ENCODE measurements around the gene ABTB1. TPM values are rescaled to one million over a fixed set of nuclear protein-coding genes. Genes with fewer than 3 reads are reported as not detected.
A peak's percentile ranks its signal among the peaks of the same experiment; 100 is the strongest.

The ABTB1 gene
- total RNA-seq = 100 to 1,000 TPM; 107 to 187 (median 166) TPM
- total RNA-seq (2013) = 41.3 TPM
- 7.8 to 192 (median 70.7) reads per million in 29 experiments for total RNA-seq

GRCh38 chr3:127672429-127673190 is at the start of gene ABTB1:
Gene ABTB1 (plus strand): TSS chr3:127672952. CDS start chr3:127673026, 74 bp downstream.
- H3K4me3 Mint-ChIP-seq = peak within 1 kb of the TSS; percentile 87 to 92 (median 91)
- H3K27ac Mint-ChIP-seq = peak within 1 kb of the TSS; percentile 92 to 95

GRCh38 chr3:127624063-127624462 is 48.7 kb upstream of the ABTB1 start:
- H3K9me3 ChIP-seq = no peaks in the 10 kb centered on the region
- POLR2A ChIA-PET = interaction anchor here in 1 of 2 donors (0.6 kb wide), 1 partner anchor 432 kb away, joined by 3 read pairs; no protein-coding TSS in a partner anchor
- peaks cover 6 to 20% (median 19%) of the 10 kb centered on the region in 3 donors for H3K4me1 Mint-ChIP-seq
- H3K4me1 ChIP-seq (ENCODE audit: control insufficient read depth in 1 of 2, extremely low read depth in 1 of 2, insufficient read depth in 2 of 2, low read length in 2 of 2) = peaks cover 0 to 13% of the 10 kb centered on the region in 2 experiments
- WGBS (ENCODE audit: insufficient coverage) = 100% methylated on average over 1 of the region's 5 CpGs
- H3K27ac ChIP-seq (ENCODE audit: low read length) = no peak overlapping the region
- ATAC-seq (replicated peaks in 1 of 4) = no peak
- no peak overlapping the region for H3K4me3 ChIP-seq (ENCODE audit: control insufficient read depth in 1 of 2, extremely low read depth in 1 of 2, low read length in 1 of 2)
- H3K9me3 Mint-ChIP-seq = no peaks in the 10 kb centered on the region
- DNase-seq = no peak
- H3K36me3 ChIP-seq (ENCODE audit: control insufficient read depth in 2 of 2, extremely low read depth in 1 of 2, insufficient read depth in 1 of 2, low read length in 1 of 2) = peaks cover 11 to 13% of the 10 kb centered on the region in 2 donors
- CTCF ChIA-PET = no interaction called here
- H3K27me3 ChIP-seq (replicated peaks in 1 of 2; ENCODE audit: control insufficient read depth in 2 of 2, extremely low read depth in 1 of 2, insufficient read depth in 2 of 2, low read length in 1 of 2) = peaks cover 0 to 2% of the 10 kb centered on the region in 2 experiments
- no peak overlapping the region for H3K27ac Mint-ChIP-seq
- H3K36me3 Mint-ChIP-seq = peaks cover 23% of the 10 kb centered on the region
- peaks cover 0 to 5% of the 10 kb centered on the region in 2 donors for H3K27me3 Mint-ChIP-seq
- H3K4me3 Mint-ChIP-seq = no peak overlapping the region

More at GRCh38 chr3:127672429-127673190, at the start of gene ABTB1:
- ChIA-PET POLR2A (no interaction called here), CTCF (interaction anchor here in 1 of 2 donors (0.6 kb wide), 1 partner anchor 126 kb away, joined by 3 read pairs; no protein-coding TSS in a partner anchor)
- peaks cover 9% of the 10 kb centered on the region for H3K36me3 Mint-ChIP-seq
- peaks cover 36 to 45% (median 38%) of the 10 kb centered on the region in 3 donors for H3K4me1 Mint-ChIP-seq
- H3K36me3 ChIP-seq (ENCODE audit: control insufficient read depth in 2 of 2, extremely low read depth in 1 of 2, insufficient read depth in 1 of 2, low read length in 1 of 2) = peaks cover 13 to 19% of the 10 kb centered on the region in 2 donors
- DNase-seq (peak; percentile 72 to 91 (median 85)), ATAC-seq (replicated peaks in 1 of 4) (peak; percentile 86 to 87 (median 87))
- H3K4me3 ChIP-seq (ENCODE audit: control insufficient read depth in 1 of 2, extremely low read depth in 1 of 2, low read length in 1 of 2) = peak within 1 kb of the TSS; percentile 52 to 72
- no peaks in the 10 kb centered on the region for H3K27me3 Mint-ChIP-seq
- peaks cover 5 to 40% of the 10 kb centered on the region in 2 experiments for H3K4me1 ChIP-seq (ENCODE audit: control insufficient read depth in 1 of 2, extremely low read depth in 1 of 2, insufficient read depth in 2 of 2, low read length in 2 of 2)
- peak within 1 kb of the TSS; percentile 80 for H3K27ac ChIP-seq (ENCODE audit: low read length)
- no peaks in the 10 kb centered on the region for H3K27me3 ChIP-seq (replicated peaks in 1 of 2; ENCODE audit: control insufficient read depth in 2 of 2, extremely low read depth in 1 of 2, insufficient read depth in 2 of 2, low read length in 1 of 2)
- under 1% methylated on average over 102 of the region's 102 CpGs for WGBS (ENCODE audit: insufficient coverage)
- no peaks in the 10 kb centered on the region for H3K9me3 Mint-ChIP-seq
- H3K9me3 ChIP-seq = no peaks in the 10 kb centered on the region

GRCh38 chr3:127625821-127626220 is 46.9 kb upstream of the ABTB1 start:
- ATAC-seq (replicated peaks in 1 of 4) (no peak), DNase-seq (no peak)
- CTCF ChIA-PET = interaction anchor here (0.5 to 0.6 kb wide), 3 partner anchors 17 to 29 kb away, joined by 3 read pairs; no protein-coding TSS in a partner anchor
- Histone ChIP-seq H3K4me3 (ENCODE audit: control insufficient read depth in 1 of 2, extremely low read depth in 1 of 2, low read length in 1 of 2) (no peak overlapping the region), H3K27ac (ENCODE audit: low read length) (no peak overlapping the region), H3K36me3 (ENCODE audit: control insufficient read depth in 2 of 2, extremely low read depth in 1 of 2, insufficient read depth in 1 of 2, low read length in 1 of 2) (peaks cover 9 to 10% of the 10 kb centered on the region in 2 donors), H3K9me3 (no peaks in the 10 kb centered on the region), H3K27me3 (replicated peaks in 1 of 2; ENCODE audit: control insufficient read depth in 2 of 2, extremely low read depth in 1 of 2, insufficient read depth in 2 of 2, low read length in 1 of 2) (peaks cover 5 to 16% of the 10 kb centered on the region in 2 experiments), H3K4me1 (ENCODE audit: control insufficient read depth in 1 of 2, extremely low read depth in 1 of 2, insufficient read depth in 2 of 2, low read length in 2 of 2) (peaks cover 11 to 27% of the 10 kb centered on the region in 2 experiments)
- Mint-ChIP-seq H3K4me3 (no peak overlapping the region), H3K4me1 (peaks cover 20 to 33% (median 32%) of the 10 kb centered on the region in 3 donors), H3K9me3 (no peaks in the 10 kb centered on the region), H3K27ac (peak overlapping the region in 1 of 2 donors; percentile 10), H3K27me3 (peaks cover 7 to 16% of the 10 kb centered on the region in 2 donors), H3K36me3 (peaks cover 17% of the 10 kb centered on the region)
- POLR2A ChIA-PET = no interaction called here
- no CpG with 5 or more reads among the region's 2 CpGs for WGBS (ENCODE audit: insufficient coverage)

- H3K9me3 Mint-ChIP-seq = no peaks in the 10 kb centered on the region
- H3K4me1 Mint-ChIP-seq = peaks cover 24 to 38% (median 38%) of the 10 kb centered on the region in 3 donors
- Histone ChIP-seq H3K4me3 (ENCODE audit: control insufficient read depth in 1 of 2, extremely low read depth in 1 of 2, low read length in 1 of 2) (peak overlapping the region in 1 of 2 donors; percentile 32), H3K4me1 (ENCODE audit: control insufficient read depth in 1 of 2, extremely low read depth in 1 of 2, insufficient read depth in 2 of 2, low read length in 2 of 2) (peaks cover 11 to 28% of the 10 kb centered on the region in 2 experiments), H3K27ac (ENCODE audit: low read length) (no peak overlapping the region), H3K36me3 (ENCODE audit: control insufficient read depth in 2 of 2, extremely low read depth in 1 of 2, insufficient read depth in 1 of 2, low read length in 1 of 2) (no peaks in the 10 kb centered on the region), H3K9me3 (no peaks in the 10 kb centered on the region), H3K27me3 (replicated peaks in 1 of 2; ENCODE audit: control insufficient read depth in 2 of 2, extremely low read depth in 1 of 2, insufficient read depth in 2 of 2, low read length in 1 of 2) (peaks cover 5 to 28% of the 10 kb centered on the region in 2 experiments)
- WGBS (ENCODE audit: insufficient coverage) = no CpG with 5 or more reads among the region's 4 CpGs
- no peaks in the 10 kb centered on the region for H3K36me3 Mint-ChIP-seq
- DNase-seq = no peak
- H3K27ac Mint-ChIP-seq = peak overlapping the region in 1 of 2 donors; percentile 22
- CTCF ChIA-PET = interaction anchor here in 1 of 2 donors (0.6 kb wide), 1 partner anchor 89 kb away, joined by 8 read pairs; no protein-coding TSS in a partner anchor
- H3K27me3 Mint-ChIP-seq = peaks cover 13 to 32% of the 10 kb centered on the region in 2 donors
- ATAC-seq (replicated peaks in 1 of 4) = peak in 1 of 4 experiments; percentile 3
- POLR2A ChIA-PET = no interaction called here
- peak overlapping the region; percentile 78 to 83 (median 80) for H3K4me3 Mint-ChIP-seq
Observed at GRCh38 chr3:127628426-127628787, 44.3 kb upstream of the ABTB1 start.

- Histone ChIP-seq H3K27ac (ENCODE audit: low read length) (no peak within 1 kb of the TSS), H3K4me3 (ENCODE audit: control insufficient read depth in 1 of 2, extremely low read depth in 1 of 2, low read length in 1 of 2) (peak within 1 kb of the TSS; percentile 47 to 64), H3K27me3 (replicated peaks in 1 of 2; ENCODE audit: control insufficient read depth in 2 of 2, extremely low read depth in 1 of 2, insufficient read depth in 2 of 2, low read length in 1 of 2) (peaks cover 5 to 28% of the 10 kb centered on the region in 2 experiments), H3K4me1 (ENCODE audit: control insufficient read depth in 1 of 2, extremely low read depth in 1 of 2, insufficient read depth in 2 of 2, low read length in 2 of 2) (peaks cover 11 to 28% of the 10 kb centered on the region in 2 experiments), H3K9me3 (no peaks in the 10 kb centered on the region), H3K36me3 (ENCODE audit: control insufficient read depth in 2 of 2, extremely low read depth in 1 of 2, insufficient read depth in 1 of 2, low read length in 1 of 2) (no peaks in the 10 kb centered on the region)
- Mint-ChIP-seq H3K4me3 (peak within 1 kb of the TSS; percentile 84 to 96 (median 85)), H3K27ac (peak within 1 kb of the TSS; percentile 25 to 52), H3K27me3 (peaks cover 16 to 38% of the 10 kb centered on the region in 2 donors), H3K9me3 (no peaks in the 10 kb centered on the region), H3K4me1 (peaks cover 24 to 38% (median 38%) of the 10 kb centered on the region in 3 donors), H3K36me3 (no peaks in the 10 kb centered on the region)
- CTCF ChIA-PET = no interaction called here
- WGBS (ENCODE audit: insufficient coverage) = 8% methylated on average over 103 of the region's 105 CpGs
- POLR2A ChIA-PET = no interaction called here
- ATAC-seq (replicated peaks in 1 of 4) (peak; percentile 52 to 68 (median 64)), DNase-seq (peak in 17 of 35 experiments; percentile 4 to 67 (median 18))
Observed at GRCh38 chr3:127628788-127629466, 43.8 kb upstream of the ABTB1 start, which contains the start of gene PODXL2. Gene PODXL2 (plus strand): TSS chr3:127629185. CDS start chr3:127629220, 35 bp downstream.

All from T-cell (primary cell).